ENCODE measurements around the gene SSR4.
"Not testable (repeated sequence)": the region's sequence is repeated elsewhere in the genome, so short reads cannot be mapped to it uniquely, and the experiment has no call there.

The SSR4 gene

GRCh38 chrX:153794018-153794896 lies at the start of gene SSR4, which contains the start of gene IDH3G:
Gene SSR4 (plus strand): TSS chrX:153794668. CDS start chrX:153794688, 20 bp downstream.
Gene IDH3G (minus strand): TSS chrX:153794375. CDS start chrX:153794326, 49 bp downstream.
- peak; percentile 84 to 86 for DNase-seq (ENCODE audit: low read depth in 2 of 2)

GRCh38 chrX:153745067-153745433 lies 49.4 kb upstream of the SSR4 start:
- not testable (repeated sequence) for DNase-seq (ENCODE audit: low read depth in 2 of 2)

DNA sequence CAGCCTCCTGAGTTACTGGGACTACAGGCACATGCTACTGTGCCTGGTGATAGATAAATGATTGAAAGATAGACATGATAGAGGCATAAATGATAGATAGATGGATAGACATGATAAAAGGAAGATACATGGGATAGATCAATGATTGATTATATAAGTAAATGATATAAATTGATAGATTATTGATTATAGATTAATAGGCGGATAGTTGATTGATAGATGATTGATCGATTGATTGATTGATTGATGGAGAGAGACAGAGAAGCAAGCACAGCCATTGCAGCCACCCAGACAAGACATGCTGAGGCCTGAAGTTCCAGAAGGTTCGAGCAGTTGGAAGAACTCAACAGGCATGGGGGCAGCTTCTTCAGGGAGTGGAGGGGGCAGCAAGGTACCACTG lies 48.1 kb upstream of the SSR4 start:
- DNase-seq (ENCODE audit: low read depth in 2 of 2): no peak

DNA sequence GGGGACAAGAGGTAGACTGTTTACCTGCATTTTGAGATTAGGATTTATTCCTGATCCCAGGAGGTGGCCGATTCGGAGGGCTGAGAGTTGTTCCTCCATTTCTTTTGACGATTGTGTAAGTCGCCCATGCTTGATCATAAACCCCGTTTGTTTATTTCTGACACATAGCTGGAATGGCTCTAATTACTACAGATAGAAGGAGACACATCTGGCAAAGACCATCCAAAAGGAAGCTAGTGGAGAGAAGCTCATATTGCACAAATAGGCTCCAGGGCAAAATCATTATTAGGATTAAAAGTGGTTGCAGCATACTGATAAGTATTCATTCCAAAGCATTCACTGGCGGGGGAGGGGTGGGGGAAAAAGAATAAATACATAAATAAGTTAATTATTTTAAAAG lies 47.5 kb upstream of the SSR4 start:
- not testable (repeated sequence) for DNase-seq (ENCODE audit: low read depth in 2 of 2)

GRCh38 chrX:153749017-153749416 lies 45.5 kb upstream of the SSR4 start:
- not testable (repeated sequence) for DNase-seq (ENCODE audit: low read depth in 2 of 2)

- DNase-seq (ENCODE audit: low read depth in 2 of 2): no peak
Observed at GRCh38 chrX:153750127-153750774, 44.2 kb upstream of the SSR4 start.

DNA sequence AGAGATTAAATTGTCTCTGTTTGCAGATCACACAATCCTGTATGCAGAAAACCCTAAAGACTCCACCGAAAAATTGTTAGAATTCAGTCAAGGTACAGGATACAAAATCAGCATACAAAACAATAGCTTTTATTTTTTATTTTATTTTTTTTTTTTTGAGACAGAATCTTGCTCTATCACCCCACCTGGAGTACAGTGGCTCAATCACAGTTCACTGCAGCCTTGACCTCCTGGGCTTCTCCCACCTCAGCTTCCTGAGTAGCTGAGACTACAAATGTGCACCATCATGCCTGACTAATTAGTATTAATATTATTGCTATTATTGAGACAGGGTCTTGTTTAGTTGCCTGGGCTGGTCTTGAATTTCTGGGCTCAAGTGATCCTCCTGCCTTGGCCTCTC lies 39.3 kb upstream of the SSR4 start:
- no peak for DNase-seq (ENCODE audit: low read depth in 2 of 2)

DNA sequence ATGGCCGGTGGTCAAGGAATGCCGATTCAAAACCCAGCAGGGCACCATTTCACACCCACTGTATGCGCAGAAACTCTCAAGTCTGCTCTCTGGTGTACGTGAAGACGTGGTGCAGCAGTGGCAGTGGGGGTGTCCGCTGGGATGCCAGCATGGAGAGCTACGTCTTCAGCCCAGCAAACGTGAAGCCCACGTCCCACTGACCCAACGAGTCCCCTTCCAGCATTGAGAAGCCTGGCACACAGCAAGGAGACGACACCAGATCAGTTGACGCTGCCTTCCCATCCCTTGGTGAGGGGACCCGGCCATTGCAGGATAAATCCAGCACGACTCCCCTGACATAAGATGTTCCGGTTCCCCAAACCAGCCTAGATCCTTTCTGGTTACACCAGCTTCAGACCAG lies 32.6 kb upstream of the SSR4 start:
- no peak for DNase-seq (ENCODE audit: low read depth in 2 of 2)

GRCh38 chrX:153762626-153763173 lies 31.8 kb upstream of the SSR4 start:
- no peak for DNase-seq (ENCODE audit: low read depth in 2 of 2)

DNA sequence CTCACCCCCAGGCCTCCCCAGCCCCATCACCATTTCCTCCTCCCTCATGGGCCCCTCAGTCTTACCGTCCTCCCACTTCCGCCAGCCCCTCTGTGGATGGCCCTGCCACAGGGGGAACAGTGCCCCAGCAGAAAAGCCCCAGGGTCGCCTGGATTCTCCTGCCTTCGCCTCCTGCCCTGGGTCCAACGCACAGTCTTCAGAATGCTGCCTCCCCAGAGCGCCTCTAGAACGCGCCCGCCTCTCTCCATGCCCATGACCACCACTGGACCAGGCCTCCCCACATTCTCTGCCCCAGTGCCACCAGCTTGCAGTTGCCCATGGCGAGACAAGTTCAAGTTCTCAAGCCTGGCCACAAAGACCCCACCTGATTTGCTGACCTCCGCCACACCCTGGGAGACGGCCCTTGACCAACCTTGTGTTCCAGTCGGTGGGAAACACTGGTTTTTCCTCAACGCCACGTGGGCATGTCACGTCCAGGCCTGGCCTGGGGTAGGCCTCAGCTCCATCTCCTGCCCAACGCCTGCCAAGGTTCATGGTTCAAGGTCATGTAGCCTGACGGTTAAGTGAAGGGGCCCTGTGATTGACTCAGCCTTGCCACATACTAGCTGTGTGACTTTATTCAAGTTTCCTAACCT lies 31.1 kb upstream of the SSR4 start:
- no peak for DNase-seq (ENCODE audit: low read depth in 2 of 2)

DNA sequence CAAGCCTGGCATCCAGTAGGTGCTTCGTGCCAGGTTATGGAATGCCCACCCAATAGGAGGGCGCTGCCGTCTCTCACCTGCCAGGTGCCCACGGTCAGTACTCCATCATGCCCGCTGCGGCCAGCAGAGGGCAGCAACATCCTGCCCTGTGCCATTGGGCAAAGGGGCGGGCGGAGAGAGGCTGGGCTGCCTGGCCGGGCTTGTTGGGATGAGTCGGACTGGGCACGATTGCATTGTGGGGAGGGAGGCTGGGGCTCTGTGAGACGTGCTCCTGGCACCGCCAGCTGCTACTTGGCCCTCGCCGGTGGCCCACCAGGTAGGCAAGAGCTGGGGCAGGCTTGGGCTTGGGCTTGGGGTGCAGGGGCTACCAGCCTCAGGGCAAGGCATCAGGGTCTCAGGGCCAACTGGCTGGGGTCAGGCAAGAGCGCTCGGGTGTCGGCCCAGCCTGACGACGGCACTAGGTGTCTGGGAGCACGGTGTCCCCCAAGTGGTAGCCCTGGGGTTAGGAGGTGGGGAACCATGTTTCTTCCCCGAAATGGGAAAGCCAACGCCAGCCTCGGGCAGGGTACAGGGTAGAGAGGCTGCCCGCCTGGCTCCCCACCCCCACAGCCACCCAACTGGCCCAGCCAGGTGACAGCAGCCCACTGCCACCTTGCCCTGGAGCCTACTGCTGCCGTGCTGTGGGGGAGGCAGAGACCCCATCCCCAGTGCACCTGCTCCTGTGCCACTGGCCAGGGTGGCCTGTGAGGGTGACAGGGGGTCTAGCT lies 30.3 kb upstream of the SSR4 start, which contains the start of gene PLXNB3:
Gene PLXNB3 (plus strand): TSS at position 261 of the 767 bp plus-strand sequence. CDS start 1,287 bp downstream, outside the sequence.
- DNase-seq (ENCODE audit: low read depth in 2 of 2): peak; percentile 18 to 28

- DNase-seq (ENCODE audit: low read depth in 2 of 2): no peak
Observed at GRCh38 chrX:153764786-153765137, 29.7 kb upstream of the SSR4 start.

- no peak for DNase-seq (ENCODE audit: low read depth in 2 of 2)
Observed at GRCh38 chrX:153765138-153766079, 29.1 kb upstream of the SSR4 start.

DNA sequence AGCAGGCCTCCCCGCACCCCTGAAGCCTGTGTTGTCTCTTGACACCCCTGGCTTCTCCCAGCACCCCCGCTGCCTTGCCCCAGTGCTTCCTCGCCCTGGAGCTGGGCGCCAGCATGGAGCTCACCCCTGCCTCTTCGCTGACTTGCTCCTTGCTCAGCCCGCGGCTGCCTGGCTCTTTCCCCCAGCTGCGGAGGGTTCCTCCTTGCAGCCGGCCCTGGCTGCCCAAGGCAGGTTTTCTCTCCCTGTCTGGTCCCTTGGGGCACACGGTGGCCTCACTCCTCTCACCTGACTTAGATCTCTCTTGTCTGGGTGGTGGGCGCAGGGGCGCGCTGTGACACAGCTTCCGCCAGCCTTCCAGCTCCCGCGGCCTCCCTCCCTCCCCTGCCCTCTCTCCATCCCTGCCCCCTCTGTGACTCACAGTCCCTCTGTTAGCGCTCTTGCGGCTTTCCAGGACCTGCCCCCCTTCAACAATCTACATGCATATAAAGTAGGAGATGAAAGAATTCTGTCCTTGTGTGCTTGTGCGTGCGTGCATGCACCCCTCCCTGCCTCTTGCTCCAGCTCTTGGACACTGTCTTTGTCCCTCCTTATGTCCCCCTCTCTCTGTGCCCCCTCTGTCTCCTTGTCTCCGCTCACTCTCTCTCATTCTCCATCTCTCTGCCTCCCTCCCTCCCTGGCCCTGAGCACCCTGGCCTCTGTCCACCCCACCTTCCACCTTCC lies 28.2 kb upstream of the SSR4 start:
- peak; percentile 39 to 47 for DNase-seq (ENCODE audit: low read depth in 2 of 2)

DNA sequence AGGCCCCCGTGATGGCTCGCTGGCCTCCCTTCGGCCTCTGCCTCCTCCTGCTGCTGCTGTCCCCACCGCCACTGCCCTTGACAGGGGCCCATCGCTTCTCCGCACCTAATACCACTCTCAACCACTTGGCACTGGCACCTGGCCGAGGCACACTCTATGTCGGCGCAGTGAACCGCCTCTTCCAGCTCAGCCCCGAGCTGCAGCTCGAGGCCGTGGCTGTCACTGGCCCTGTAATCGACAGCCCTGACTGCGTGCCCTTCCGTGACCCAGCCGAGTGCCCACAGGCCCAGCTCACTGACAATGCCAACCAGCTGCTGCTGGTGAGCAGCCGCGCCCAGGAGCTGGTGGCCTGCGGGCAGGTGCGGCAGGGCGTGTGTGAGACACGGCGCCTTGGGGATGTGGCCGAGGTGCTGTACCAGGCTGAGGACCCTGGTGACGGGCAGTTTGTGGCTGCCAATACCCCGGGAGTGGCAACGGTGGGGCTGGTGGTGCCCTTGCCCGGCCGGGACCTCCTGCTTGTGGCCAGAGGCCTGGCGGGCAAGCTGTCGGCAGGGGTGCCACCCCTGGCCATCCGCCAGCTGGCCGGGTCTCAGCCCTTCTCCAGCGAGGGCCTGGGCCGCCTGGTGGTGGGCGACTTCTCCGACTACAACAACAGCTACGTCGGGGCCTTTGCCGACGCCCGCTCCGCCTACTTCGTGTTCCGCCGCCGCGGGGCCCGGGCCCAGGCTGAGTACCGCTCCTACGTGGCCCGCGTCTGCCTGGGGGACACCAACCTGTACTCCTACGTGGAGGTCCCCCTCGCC lies 27.4 kb upstream of the SSR4 start:
- no peak for DNase-seq (ENCODE audit: low read depth in 2 of 2)

- DNase-seq (ENCODE audit: low read depth in 2 of 2): no peak
Observed at GRCh38 chrX:153767674-153768055, 26.8 kb upstream of the SSR4 start.

DNA sequence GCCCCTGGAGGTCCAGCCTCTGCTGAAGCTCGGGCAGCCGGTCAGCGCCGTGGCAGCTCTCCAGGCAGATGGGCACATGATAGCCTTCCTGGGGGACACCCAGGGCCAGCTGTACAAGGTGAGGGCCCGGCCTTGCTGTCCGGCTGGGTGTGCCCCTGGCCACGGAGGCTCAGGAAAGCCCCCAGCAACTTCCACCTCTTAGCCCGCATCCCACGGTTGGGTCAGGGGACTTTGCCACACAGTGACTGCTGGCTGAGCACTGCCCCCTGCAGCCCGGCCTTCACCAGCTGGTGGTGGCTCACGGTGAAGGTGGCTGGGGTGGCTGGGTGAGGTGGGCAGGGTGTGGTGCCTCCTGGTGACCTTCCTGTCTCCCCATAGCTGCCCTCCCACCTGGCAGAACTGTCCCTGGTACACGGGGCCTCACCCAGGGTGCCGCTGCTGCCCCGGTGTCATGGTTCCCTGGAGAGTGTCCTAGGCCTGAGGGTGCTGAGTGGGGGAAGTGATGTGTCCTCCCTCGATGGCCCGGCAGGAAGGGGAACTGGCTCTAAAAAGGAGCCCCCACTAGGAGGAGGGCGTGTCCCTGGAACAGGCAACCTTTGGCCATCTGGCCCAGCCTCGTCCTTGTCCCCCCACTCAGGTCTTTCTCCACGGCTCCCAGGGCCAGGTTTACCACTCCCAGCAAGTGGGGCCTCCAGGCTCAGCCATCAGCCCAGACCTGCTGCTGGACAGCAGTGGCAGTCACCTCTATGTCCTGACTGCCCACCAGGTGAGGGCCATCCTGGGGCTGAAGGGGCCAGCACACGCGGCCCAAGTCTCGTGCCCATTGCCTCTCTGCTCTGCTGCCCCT lies 25.9 kb upstream of the SSR4 start:
- no peak for DNase-seq (ENCODE audit: low read depth in 2 of 2)
